HG03439 (cell line): ENCODE data around the gene SEPTIN5.

ENCODE experiments used
- ATAC-seq: cut with Tn5 transposase; IDR thresholded peaks from one replicate; pipeline ENCODE4 v1.9.1; 2021; ENCODE audit warnings: mild to moderate bottlenecking, moderate library complexity; ENCODE audit not compliant: unreplicated experiment

SEPTIN5 gene

GRCh38 chr22:19746726-19747125 lies 32.4 kb downstream of the SEPTIN5 start:
- ATAC-seq, result no peak

- no peak for ATAC-seq
Measured at GRCh38 chr22:19747551-19747950, 33.2 kb downstream of the SEPTIN5 start.

- ATAC-seq, result no peak
Measured at GRCh38 chr22:19748139-19748538, 33.8 kb downstream of the SEPTIN5 start.

- no peak for ATAC-seq
Measured at GRCh38 chr22:19748991-19749664, 34.8 kb downstream of the SEPTIN5 start.

- no peak for ATAC-seq
Measured at GRCh38 chr22:19749876-19750275, 35.6 kb downstream of the SEPTIN5 start.

- ATAC-seq, result no peak
Measured at GRCh38 chr22:19750507-19751490, 36.5 kb downstream of the SEPTIN5 start.

GRCh38 chr22:19751497-19752245 lies 37.4 kb downstream of the SEPTIN5 start:
- no peak for ATAC-seq

GRCh38 chr22:19753090-19753842 lies 39.0 kb downstream of the SEPTIN5 start:
- ATAC-seq, result no peak

GRCh38 chr22:19753996-19754700 lies 39.8 kb downstream of the SEPTIN5 start:
- ATAC-seq, result no peak

GRCh38 chr22:19754701-19755144 lies 40.4 kb downstream of the SEPTIN5 start:
- no peak for ATAC-seq

- no peak for ATAC-seq
Measured at GRCh38 chr22:19755145-19755710, 40.9 kb downstream of the SEPTIN5 start.

- no peak for ATAC-seq
Measured at GRCh38 chr22:19755722-19756287, 41.5 kb downstream of the SEPTIN5 start.

- ATAC-seq, result no peak
Measured at GRCh38 chr22:19756288-19757128, 42.2 kb downstream of the SEPTIN5 start.

GRCh38 chr22:19757140-19757984 lies 43.1 kb downstream of the SEPTIN5 start:
- ATAC-seq, result no peak

GRCh38 chr22:19757985-19758895 lies 43.9 kb downstream of the SEPTIN5 start:
- no peak for ATAC-seq

- no peak for ATAC-seq
Measured at GRCh38 chr22:19758896-19759426, 44.7 kb downstream of the SEPTIN5 start.
